Trophoblast cell (in vitro differentiated cells and primary cell): ENCODE results near the gene PP2D1.
A peak's percentile ranks its signal among the peaks of the same experiment; 100 is the strongest.

Experiments used
- DNase-seq, 2 donors: peaks; one replicate each; pipeline ENCODE4 v3.0.0-alpha.2; 2016
- H2AFZ ChIP-seq: 2 replicates; pipeline ENCODE4 v1.6.1; 2013; ENCODE audit warnings: low read length, moderate library complexity, mild to moderate bottlenecking; ENCODE audit not compliant: insufficient read depth, poor library complexity
- H2AK5ac ChIP-seq: 2 replicates; pipeline ENCODE4 v1.6.1; 2013; ENCODE audit warnings: mild to moderate bottlenecking, low read length
- H2BK120ac ChIP-seq: 2 replicates; pipeline ENCODE4 v1.6.1; 2013; ENCODE audit warnings: low read length, mild to moderate bottlenecking, moderate library complexity; ENCODE audit not compliant: insufficient read depth, poor library complexity
- H2BK12ac ChIP-seq: 2 replicates; pipeline ENCODE4 v1.6.1; 2013; ENCODE audit warnings: mild to moderate bottlenecking, low read length, moderate library complexity
- H2BK5ac ChIP-seq: 2 replicates; pipeline ENCODE4 v1.6.1; 2013; ENCODE audit warnings: low read length, low read depth, moderate library complexity, mild to moderate bottlenecking; ENCODE audit not compliant: poor library complexity
- H3K14ac ChIP-seq: 2 replicates; pipeline ENCODE4 v1.6.1; 2013; ENCODE audit warnings: mild to moderate bottlenecking, low read length
- H3K18ac ChIP-seq: 2 replicates; pipeline ENCODE4 v1.6.1; 2013; ENCODE audit warnings: mild to moderate bottlenecking, low read length
- H3K23ac ChIP-seq: 2 replicates; pipeline ENCODE4 v1.6.1; 2013; ENCODE audit warnings: low read length
- H3K27ac ChIP-seq: 2 replicates; pipeline ENCODE4 v1.5.1; 2013; ENCODE audit warnings: low read depth, mild to moderate bottlenecking, inconsistent platforms, low read length, moderate library complexity
- H3K27me3 ChIP-seq: 2 replicates; pipeline ENCODE4 v1.6.1; 2013; ENCODE audit warnings: inconsistent platforms, mild to moderate bottlenecking, low read length, moderate library complexity; ENCODE audit not compliant: insufficient read depth
- H3K36me3 ChIP-seq, 2 experiments: 1 replicate in 1 of 2; 2 replicates in 1 of 2; pipeline ENCODE4 v1.6.1; 2013; ENCODE audit warnings: low read length in 2 of 2, mild to moderate bottlenecking in 2 of 2, moderate library complexity in 1 of 2; ENCODE audit not compliant: insufficient read depth in 2 of 2, control insufficient read depth in 1 of 2
- H3K4ac ChIP-seq: 2 replicates; pipeline ENCODE4 v1.6.1; 2013; ENCODE audit warnings: low read depth, mild to moderate bottlenecking, low read length, moderate library complexity
- H3K4me1 ChIP-seq, 2 experiments: 1 replicate in 1 of 2; 2 replicates in 1 of 2; pipeline ENCODE4 v1.6.1; 2013; ENCODE audit warnings: low read length in 2 of 2, mild to moderate bottlenecking in 2 of 2, moderate library complexity in 1 of 2; ENCODE audit not compliant: insufficient read depth in 2 of 2, control insufficient read depth in 1 of 2
- H3K4me2 ChIP-seq: 2 replicates; pipeline ENCODE4 v1.6.1; 2013; ENCODE audit warnings: inconsistent platforms, mild to moderate bottlenecking, low read length, moderate library complexity
- H3K4me3 ChIP-seq: 2 replicates; pipeline ENCODE4 v1.5.1; 2013; ENCODE audit warnings: mild to moderate bottlenecking, low read depth, low read length, inconsistent platforms
- H3K79me1 ChIP-seq: one replicate; pipeline ENCODE4 v1.6.1; 2013; ENCODE audit warnings: low read length
- H3K79me2 ChIP-seq: 2 replicates; pipeline ENCODE4 v1.6.1; 2013; ENCODE audit warnings: low read length, mild to moderate bottlenecking; ENCODE audit not compliant: control insufficient read depth, insufficient read depth, poor library complexity
- H3K9ac ChIP-seq: 2 replicates; pipeline ENCODE4 v1.6.1; 2013; ENCODE audit warnings: mild to moderate bottlenecking, low read length
- H3K9me3 ChIP-seq: 2 replicates; pipeline ENCODE4 v1.6.1; 2013; ENCODE audit warnings: low read depth, mild to moderate bottlenecking, control low read depth, inconsistent platforms, low read length; ENCODE audit not compliant: insufficient read depth
- H4K12ac ChIP-seq: 2 replicates; pipeline ENCODE4 v1.6.1; 2013; ENCODE audit warnings: low read depth, mild to moderate bottlenecking, low read length, moderate library complexity
- H4K8ac ChIP-seq: 2 replicates; pipeline ENCODE4 v1.6.1; 2013; ENCODE audit warnings: low read depth, mild to moderate bottlenecking, low read length, moderate library complexity
- H4K91ac ChIP-seq: one replicate; pipeline ENCODE4 v1.6.1; 2013; ENCODE audit warnings: low read depth, mild to moderate bottlenecking, low read length, moderate library complexity
- WGBS: extraction: QIAGEN DNeasy Blood & Tissue Kit; methylation state at CpG from one replicate; pipeline ENCODE4 v1.1.7; 2013; ENCODE audit warnings: missing lambda C conversion rate; ENCODE audit not compliant: insufficient read length, insufficient coverage; ENCODE audit errors: extremely low coverage; 5-methylcytosine and 5-hydroxymethylcytosine counted together

PP2D1 gene

GRCh38 chr3:19945534-19945933 is 66.5 kb downstream of the PP2D1 start:
- no peak overlapping the region for H2AK5ac ChIP-seq
- no peak overlapping the region for H2BK12ac ChIP-seq
- H3K9me3 ChIP-seq = peaks cover 2% of the 10 kb centered on the region
- H3K4me3 ChIP-seq = no peak overlapping the region
- no peak overlapping the region for H4K8ac ChIP-seq
- H3K23ac ChIP-seq = no peak overlapping the region
- H2BK5ac ChIP-seq = no peak overlapping the region
- no peak overlapping the region for H3K9ac ChIP-seq
- H3K18ac ChIP-seq = no peak overlapping the region
- no peak overlapping the region for H3K14ac ChIP-seq
- no peak overlapping the region for H4K91ac ChIP-seq
- no peak overlapping the region for H3K4me2 ChIP-seq
- H2BK120ac ChIP-seq = no peak overlapping the region
- peaks cover 13% of the 10 kb centered on the region for H3K79me1 ChIP-seq
- H3K27ac ChIP-seq = no peak overlapping the region
- DNase-seq = peak in 1 of 2 donors; percentile 62
- no peak overlapping the region for H3K4ac ChIP-seq
- H2AFZ ChIP-seq = no peak overlapping the region
- peaks cover 3 to 4% of the 10 kb centered on the region in 2 experiments for H3K4me1 ChIP-seq
- no CpG with 5 or more reads among the region's 9 CpGs for WGBS
- H3K27me3 ChIP-seq = no peaks in the 10 kb centered on the region
- peaks cover 12% of the 10 kb centered on the region for H3K79me2 ChIP-seq
- H4K12ac ChIP-seq = no peak overlapping the region
- no peaks in the 10 kb centered on the region for H3K36me3 ChIP-seq

GRCh38 chr3:19940643-19941042 is 71.4 kb downstream of the PP2D1 start:
- Histone ChIP-seq H3K4me3 (no peak overlapping the region), H4K12ac (no peak overlapping the region), H2BK5ac (no peak overlapping the region), H3K23ac (no peak overlapping the region), H3K79me2 (no peaks in the 10 kb centered on the region), H4K8ac (no peak overlapping the region), H3K9me3 (no peaks in the 10 kb centered on the region), H3K27ac (no peak overlapping the region), H3K9ac (no peak overlapping the region), H2BK120ac (no peak overlapping the region), H3K4me1 (peaks cover 0 to 4% of the 10 kb centered on the region in 2 experiments), H2AK5ac (no peak overlapping the region), H2BK12ac (no peak overlapping the region), H3K36me3 (no peaks in the 10 kb centered on the region), H4K91ac (no peak overlapping the region), H3K27me3 (no peaks in the 10 kb centered on the region), H3K79me1 (no peaks in the 10 kb centered on the region), H3K4ac (no peak overlapping the region), H2AFZ (no peak overlapping the region), H3K4me2 (no peak overlapping the region), H3K14ac (no peak overlapping the region), H3K18ac (no peak overlapping the region)
- peak in 1 of 2 donors; percentile 38 for DNase-seq
- no CpG with 5 or more reads among the region's 1 CpG for WGBS

- Histone ChIP-seq H2BK5ac (no peak overlapping the region), H3K79me1 (no peaks in the 10 kb centered on the region), H3K9me3 (no peaks in the 10 kb centered on the region), H3K14ac (no peak overlapping the region), H2AK5ac (no peak overlapping the region), H3K4me2 (no peak overlapping the region), H3K4me1 (peaks cover 0 to 4% of the 10 kb centered on the region in 2 experiments), H3K23ac (no peak overlapping the region), H2BK120ac (no peak overlapping the region), H3K18ac (no peak overlapping the region), H4K12ac (no peak overlapping the region), H3K9ac (no peak overlapping the region), H2BK12ac (no peak overlapping the region), H3K4ac (no peak overlapping the region), H3K79me2 (no peaks in the 10 kb centered on the region), H2AFZ (no peak overlapping the region), H3K36me3 (no peaks in the 10 kb centered on the region), H3K27me3 (no peaks in the 10 kb centered on the region), H3K4me3 (no peak overlapping the region), H3K27ac (no peak overlapping the region), H4K8ac (no peak overlapping the region), H4K91ac (no peak overlapping the region)
- WGBS = no CpG with 5 or more reads among the region's 1 CpG
- no peak for DNase-seq
Measured at GRCh38 chr3:19938295-19938627, 73.8 kb downstream of the PP2D1 start.

GRCh38 chr3:19937459-19938294 is 74.4 kb downstream of the PP2D1 start:
- no peak overlapping the region for H2AK5ac ChIP-seq
- no peaks in the 10 kb centered on the region for H3K79me2 ChIP-seq
- no peak overlapping the region for H4K91ac ChIP-seq
- no peak overlapping the region for H4K12ac ChIP-seq
- H2BK120ac ChIP-seq = no peak overlapping the region
- WGBS = no CpG with 5 or more reads among the region's 7 CpGs
- no peak overlapping the region for H2AFZ ChIP-seq
- H3K27me3 ChIP-seq = no peaks in the 10 kb centered on the region
- H3K9me3 ChIP-seq = no peaks in the 10 kb centered on the region
- peak overlapping the region; percentile 32 for H3K4me2 ChIP-seq
- no peak overlapping the region for H3K18ac ChIP-seq
- no peak overlapping the region for H3K9ac ChIP-seq
- peaks cover 0 to 4% of the 10 kb centered on the region in 2 experiments for H3K4me1 ChIP-seq
- no peak overlapping the region for H3K14ac ChIP-seq
- H3K4me3 ChIP-seq = no peak overlapping the region
- H2BK12ac ChIP-seq = no peak overlapping the region
- DNase-seq = peak; percentile 52 to 91
- H3K27ac ChIP-seq = no peak overlapping the region
- no peak overlapping the region for H4K8ac ChIP-seq
- no peak overlapping the region for H3K23ac ChIP-seq
- no peaks in the 10 kb centered on the region for H3K36me3 ChIP-seq
- H3K79me1 ChIP-seq = no peaks in the 10 kb centered on the region
- no peak overlapping the region for H2BK5ac ChIP-seq
- H3K4ac ChIP-seq = no peak overlapping the region
